NB4 (cell line): Measurements from ENCODE around the gene IQGAP2.

Experiments used
- CTCF ChIP-seq: IDR thresholded peaks from one replicate; pipeline ENCODE4 v1.5.1; 2012; ENCODE audit warnings: low read depth, low read length
- MYC ChIP-seq: IDR thresholded peaks from 2 replicates; pipeline ENCODE4 v1.6.1; 2011; ENCODE audit warnings: low read depth, low read length
- POLR2A ChIP-seq: IDR thresholded peaks from 2 replicates; pipeline ENCODE4 v1.6.1; 2011; ENCODE audit warnings: mild to moderate bottlenecking; ENCODE audit not compliant: insufficient read length; ENCODE audit errors: extremely low read depth

- TF ChIP-seq CTCF (no peak), POLR2A (no peak), MYC (no peak)
Measured at GRCh38 chr5:76479973-76480667, 77.0 kb downstream of the IQGAP2 start.
